ENCODE data around the gene TMEM256.

DNA sequence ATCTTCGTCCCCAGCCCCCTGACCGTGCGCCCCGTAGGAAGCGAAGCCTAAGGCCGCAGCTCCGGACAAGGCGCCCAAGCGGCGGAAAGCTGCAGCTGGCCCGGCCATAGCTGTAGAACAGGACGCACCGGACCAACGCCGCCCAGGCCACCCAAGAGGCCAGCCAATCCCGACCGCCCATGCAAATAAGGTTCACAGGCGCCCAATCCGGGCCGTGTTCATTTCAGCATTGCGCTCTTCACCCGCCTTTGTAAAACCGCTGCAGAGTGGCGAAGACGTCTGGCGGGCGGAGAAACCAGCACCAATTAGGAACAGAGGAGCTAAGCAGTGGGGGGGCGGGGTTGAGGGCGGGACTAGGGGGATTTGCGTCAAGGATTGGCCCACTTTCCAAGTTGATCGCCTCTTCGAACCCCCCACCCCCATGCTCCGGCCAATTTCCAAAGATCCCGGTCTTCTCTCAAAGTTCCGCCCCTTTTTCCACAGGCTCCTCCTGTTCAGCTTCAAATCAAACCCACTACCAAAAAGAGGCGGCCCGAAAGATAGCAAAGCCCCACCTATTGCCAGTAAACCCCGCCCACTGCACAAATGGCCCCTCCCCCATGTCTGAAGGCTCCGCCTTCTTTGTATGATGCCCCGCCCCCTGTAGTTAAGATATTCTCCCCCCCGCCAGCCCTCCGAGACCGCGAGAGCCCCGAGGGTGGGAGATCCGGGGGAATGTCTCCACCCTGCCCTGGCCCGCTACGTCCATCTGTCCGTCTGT is at the start of gene TMEM256:
- TF ChIP-seq, protein P1, sequence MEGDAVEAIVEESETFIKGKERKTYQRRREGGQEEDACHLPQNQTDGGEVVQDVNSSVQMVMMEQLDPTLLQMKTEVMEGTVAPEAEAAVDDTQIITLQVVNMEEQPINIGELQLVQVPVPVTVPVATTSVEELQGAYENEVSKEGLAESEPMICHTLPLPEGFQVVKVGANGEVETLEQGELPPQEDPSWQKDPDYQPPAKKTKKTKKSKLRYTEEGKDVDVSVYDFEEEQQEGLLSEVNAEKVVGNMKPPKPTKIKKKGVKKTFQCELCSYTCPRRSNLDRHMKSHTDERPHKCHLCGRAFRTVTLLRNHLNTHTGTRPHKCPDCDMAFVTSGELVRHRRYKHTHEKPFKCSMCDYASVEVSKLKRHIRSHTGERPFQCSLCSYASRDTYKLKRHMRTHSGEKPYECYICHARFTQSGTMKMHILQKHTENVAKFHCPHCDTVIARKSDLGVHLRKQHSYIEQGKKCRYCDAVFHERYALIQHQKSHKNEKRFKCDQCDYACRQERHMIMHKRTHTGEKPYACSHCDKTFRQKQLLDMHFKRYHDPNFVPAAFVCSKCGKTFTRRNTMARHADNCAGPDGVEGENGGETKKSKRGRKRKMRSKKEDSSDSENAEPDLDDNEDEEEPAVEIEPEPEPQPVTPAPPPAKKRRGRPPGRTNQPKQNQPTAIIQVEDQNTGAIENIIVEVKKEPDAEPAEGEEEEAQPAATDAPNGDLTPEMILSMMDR (IDR thresholded peaks at IDR 0.05) = no peak
- TF ChIP-seq POLR2A (IDR thresholded peaks at IDR 0.05) = peak; percentile 94 to 99

Measured in heart left ventricle (tissue), 13 donors.